Sigmoid colon (tissue), 4 donors: ENCODE data around the gene PLCB1.

ENCODE experiments used
- CTCF ChIP-seq, 4 experiments: fragments of 450-650 bp in 3 of 4; fragments of 200-600 bp in 1 of 4; IDR thresholded peaks; one replicate each; pipeline ENCODE4 v1.5.1; 2016 to 2019; ENCODE audit warnings: antibody characterized with exemption in 4 of 4, mild to moderate bottlenecking in 3 of 4, moderate library complexity in 2 of 4
- EP300 ChIP-seq, 4 donors: sonication (generic); formaldehyde crosslinking; IDR thresholded peaks; one replicate each; pipeline ENCODE4 v1.6.1; 2017; ENCODE audit warnings: antibody characterized with exemption in 4 of 4
- POLR2A ChIP-seq, 2 donors: fragments of 450-650 bp; IDR thresholded peaks; one replicate each; pipeline ENCODE4 v1.6.1; 2016; ENCODE audit warnings: antibody characterized with exemption in 2 of 2, mild to moderate bottlenecking in 2 of 2, moderate library complexity in 2 of 2
- POLR2AphosphoS5 ChIP-seq, 4 donors: sonication (generic); formaldehyde crosslinking; IDR thresholded peaks; one replicate each; pipeline ENCODE4 v1.6.1; 2017; ENCODE audit warnings: antibody characterized with exemption in 4 of 4

DNA sequence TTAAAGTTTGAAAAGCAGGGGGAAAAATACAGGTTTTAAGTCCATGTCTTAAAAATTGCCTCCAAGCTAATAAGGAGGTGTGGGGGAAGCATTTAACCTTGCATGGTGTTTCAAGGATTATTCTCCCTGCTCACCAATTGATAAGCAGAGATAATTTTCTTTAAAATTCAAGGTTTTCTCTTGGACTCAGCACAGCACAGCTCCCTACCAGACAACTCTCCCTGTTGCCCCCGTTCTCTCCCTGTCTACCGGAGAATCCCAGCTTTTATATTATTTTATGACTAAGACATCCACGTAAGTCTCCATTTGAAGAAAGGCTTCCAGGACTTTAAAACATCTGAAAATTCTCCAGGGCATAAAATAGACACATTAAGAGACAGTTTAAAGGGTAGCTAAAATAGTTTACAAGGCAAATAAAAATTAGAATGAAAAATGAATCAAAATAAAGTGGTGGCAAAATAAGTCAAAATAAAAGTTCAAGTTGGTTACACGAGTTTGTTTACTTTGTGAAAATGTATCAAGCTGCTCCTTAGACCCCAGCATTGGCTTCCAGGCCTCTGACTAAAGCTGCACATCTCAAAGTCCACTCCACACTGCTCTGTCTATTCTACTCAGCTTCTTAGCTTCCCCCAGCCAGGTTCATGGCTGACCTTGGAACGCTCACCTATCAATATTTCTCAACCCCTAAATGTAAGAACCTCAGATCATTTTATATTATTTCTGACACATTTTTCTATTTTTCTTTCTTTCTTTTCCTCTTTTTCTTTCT, 748.2 kb downstream of the PLCB1 start:
- TF ChIP-seq CTCF (IDR thresholded peaks at IDR 0.05): no peak
- TF ChIP-seq POLR2A (IDR thresholded peaks at IDR 0.05): no peak
- TF ChIP-seq EP300 (IDR thresholded peaks at IDR 0.05): no peak
- TF ChIP-seq POLR2AphosphoS5 (IDR thresholded peaks at IDR 0.05): no peak
